Activated CD4-positive, alpha-beta memory T cell treated with anti-CD3 and anti-CD28 coated beads, Interleukin-2, amount 10 ng/mL, durations not matched to agents 7 days and 5 days (primary cell): ENCODE measurements around the gene REEP6. TPM values are rescaled to one million over a fixed set of nuclear protein-coding genes. Genes with fewer than 3 reads are reported as not detected.

Source experiments
- CTCF ChIA-PET: fragments of 350-600 bp; sonication (Branson Sonifier 250); formaldehyde crosslinking; loops from one replicate; lab custom pipeline; 2021; ENCODE audit warnings: antibody characterized with exemption, inconsistent platforms; lab: Charles Lee
- POLR2A ChIA-PET: fragments of 350-600 bp; sonication (Branson Sonifier 250); formaldehyde crosslinking; loops from one replicate; lab custom pipeline; 2021; ENCODE audit warnings: antibody characterized with exemption; lab: Charles Lee
- DNase-seq: peaks from one replicate; pipeline ENCODE4 v3.0.0-alpha.2; 2020
- H3K27ac Mint-ChIP-seq: one replicate; pipeline ENCODE4 v1.8.0; 2021; ENCODE audit warnings: mild to moderate bottlenecking, mixed read lengths
- H3K27me3 Mint-ChIP-seq: one replicate; pipeline ENCODE4 v1.8.0; 2021; ENCODE audit warnings: mixed read lengths
- H3K36me3 Mint-ChIP-seq: one replicate; pipeline ENCODE4 v1.8.0; 2021; ENCODE audit warnings: low read depth, mixed read lengths
- H3K4me1 Mint-ChIP-seq: one replicate; pipeline ENCODE4 v1.8.0; 2021; ENCODE audit warnings: mixed read lengths
- H3K4me3 Mint-ChIP-seq: one replicate; pipeline ENCODE4 v1.8.0; 2021; ENCODE audit warnings: mild to moderate bottlenecking, mixed read lengths
- H3K9me3 Mint-ChIP-seq: one replicate; pipeline ENCODE4 v1.8.0; 2021; ENCODE audit warnings: mixed read lengths
- total RNA-seq, 2 experiments: library from RNA; stranded (reverse); gene quantifications; one replicate each; pipeline ENCODE4 v1.2.3, GENCODE V29; 2021

Gene REEP6
- total RNA-seq, 2 experiments from 2014 or later, result 1.1 to 1.6 TPM

DNA sequence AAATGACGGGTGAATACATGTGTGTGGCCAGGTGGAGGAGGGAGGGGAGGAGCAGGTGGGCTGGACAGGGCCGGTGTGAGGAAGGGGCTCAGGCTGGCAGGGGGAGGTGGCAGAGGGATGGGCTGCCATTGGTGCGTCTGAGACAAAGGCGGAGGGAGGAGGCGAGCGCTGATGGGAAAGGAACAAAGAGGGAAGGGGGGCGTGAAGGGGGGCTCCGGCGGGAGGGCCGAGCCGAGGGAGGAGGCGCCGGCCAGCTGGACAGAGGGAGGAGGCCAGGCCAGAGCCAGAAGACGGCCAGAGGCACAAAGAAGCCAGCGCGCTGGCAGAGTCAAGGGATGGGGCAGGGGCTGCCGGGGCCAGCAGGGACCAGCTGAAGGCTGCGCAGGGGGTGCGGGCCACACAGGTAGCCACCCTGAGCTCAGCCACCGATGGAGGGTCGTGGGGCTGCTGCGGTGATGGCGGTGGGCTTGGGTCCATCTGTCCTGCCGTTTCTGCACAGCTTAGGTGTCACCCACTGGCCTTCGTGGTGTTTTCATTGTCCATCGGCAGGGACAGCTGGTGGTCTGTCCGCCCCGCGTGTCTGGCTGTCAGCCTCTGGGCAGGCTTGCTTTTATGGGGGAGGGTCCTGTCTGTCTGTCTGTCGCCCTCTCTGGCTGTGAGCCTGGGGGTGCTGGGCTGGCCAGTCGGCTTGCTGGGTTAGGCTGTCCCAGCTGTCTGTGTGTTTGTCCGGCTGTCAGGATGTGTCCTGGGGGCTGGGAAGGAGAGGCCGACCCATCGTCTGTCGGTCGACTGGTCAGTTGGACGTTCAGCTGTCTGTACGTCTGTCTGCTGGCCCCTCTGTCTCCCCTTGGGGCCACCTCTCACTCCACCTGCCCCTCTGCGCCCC, 38.8 kb upstream of the REEP6 start:
- Mint-ChIP-seq H3K9me3 (no peaks in the 10 kb centered on the region), H3K27me3 (peaks cover 60% of the 10 kb centered on the region), H3K4me1 (peaks cover 25% of the 10 kb centered on the region), H3K36me3 (no peaks in the 10 kb centered on the region), H3K4me3 (no peak overlapping the region), H3K27ac (no peak overlapping the region)
- ChIA-PET POLR2A (no interaction called here), CTCF (no interaction called here)
- DNase-seq, result no peak

DNA sequence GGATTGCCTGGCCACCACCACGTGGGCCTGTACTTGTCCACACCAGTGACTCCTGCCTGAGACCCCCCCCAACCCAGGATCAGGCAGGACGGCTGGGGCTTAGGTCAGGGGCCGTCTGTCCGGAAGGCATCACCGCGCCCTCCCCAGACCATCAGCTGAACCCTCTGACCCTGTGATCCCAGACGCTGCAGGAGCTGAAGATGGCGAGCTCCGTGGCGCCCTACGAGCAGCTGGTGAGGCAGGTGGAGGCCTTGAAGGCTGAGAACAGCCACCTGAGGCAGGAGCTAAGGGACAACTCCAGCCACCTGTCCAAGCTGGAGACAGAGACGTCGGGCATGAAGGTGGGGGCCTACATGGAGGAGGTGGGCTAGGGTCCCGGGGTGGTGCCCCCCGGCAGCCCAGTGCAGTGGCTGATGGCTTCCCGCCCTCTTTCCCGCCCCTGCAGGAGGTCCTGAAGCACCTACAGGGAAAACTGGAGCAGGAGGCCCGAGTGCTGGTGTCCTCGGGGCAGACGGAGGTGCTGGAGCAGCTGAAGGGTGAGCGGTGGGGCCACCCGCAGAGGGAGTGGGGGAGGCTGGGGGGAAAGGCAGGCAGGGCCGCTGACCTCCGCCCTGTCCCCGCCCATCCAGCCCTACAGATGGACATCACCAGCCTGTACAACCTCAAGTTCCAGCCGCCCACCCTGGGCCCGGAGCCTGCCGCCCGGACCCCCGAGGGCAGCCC, 38.0 kb upstream of the REEP6 start:
- Mint-ChIP-seq H3K9me3 (no peaks in the 10 kb centered on the region), H3K27ac (no peak overlapping the region), H3K27me3 (peaks cover 58% of the 10 kb centered on the region), H3K4me3 (no peak overlapping the region), H3K4me1 (peaks cover 21% of the 10 kb centered on the region), H3K36me3 (no peaks in the 10 kb centered on the region)
- ChIA-PET POLR2A (no interaction called here), CTCF (no interaction called here)
- DNase-seq, result no peak

DNA sequence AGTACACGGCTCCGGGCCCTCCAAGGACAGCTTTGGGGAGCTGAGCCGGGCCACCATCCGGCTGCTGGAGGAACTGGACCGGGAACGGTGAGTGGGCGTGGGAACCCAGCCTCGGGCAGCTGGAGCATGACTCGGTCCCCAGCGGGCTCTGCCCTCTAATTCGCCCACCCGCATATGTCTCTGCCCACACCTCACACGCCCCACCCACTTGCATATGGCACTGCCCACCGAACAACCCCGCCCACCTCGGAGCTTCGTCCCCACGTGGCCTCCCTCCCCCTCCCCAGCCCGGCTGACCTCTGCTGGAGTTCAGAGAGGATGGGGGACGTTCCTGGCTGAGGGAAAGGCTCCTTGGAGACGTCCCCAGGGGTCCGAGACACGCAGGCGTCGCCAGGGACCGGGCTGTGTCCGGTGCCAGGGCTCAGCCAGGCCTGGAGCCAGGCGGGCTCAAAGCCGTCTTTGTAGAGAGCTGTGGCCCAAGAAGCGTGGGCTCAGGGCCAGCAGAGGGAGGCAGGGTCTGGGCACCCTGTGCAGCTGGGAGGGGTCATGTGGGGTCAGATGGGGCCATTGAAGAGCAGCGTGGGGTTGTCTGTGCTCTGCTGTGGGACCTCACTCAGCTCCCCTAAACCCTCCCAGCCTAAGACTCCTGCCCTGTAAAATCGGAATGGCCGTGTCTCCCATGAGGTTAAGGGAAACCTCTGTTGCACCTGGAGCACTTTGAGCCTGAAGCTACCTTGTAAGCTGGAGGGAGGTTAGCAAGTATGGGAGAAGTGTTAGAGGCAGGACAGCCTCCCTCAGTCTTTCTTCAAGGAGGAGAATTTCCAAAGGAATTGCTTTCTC, 37.2 kb upstream of the REEP6 start:
- H3K4me1 Mint-ChIP-seq, result peaks cover 21% of the 10 kb centered on the region
- no peak for DNase-seq
- H3K27ac Mint-ChIP-seq, result no peak overlapping the region
- H3K4me3 Mint-ChIP-seq, result no peak overlapping the region
- ChIA-PET POLR2A (no interaction called here), CTCF (interaction anchor here (1.5 to 1.7 kb wide), 2 partner anchors 15 to 209 kb away, joined by 4 to 6 read pairs; no protein-coding TSS in a partner anchor)
- H3K27me3 Mint-ChIP-seq, result peaks cover 59% of the 10 kb centered on the region
- H3K9me3 Mint-ChIP-seq, result no peaks in the 10 kb centered on the region
- no peaks in the 10 kb centered on the region for H3K36me3 Mint-ChIP-seq

DNA sequence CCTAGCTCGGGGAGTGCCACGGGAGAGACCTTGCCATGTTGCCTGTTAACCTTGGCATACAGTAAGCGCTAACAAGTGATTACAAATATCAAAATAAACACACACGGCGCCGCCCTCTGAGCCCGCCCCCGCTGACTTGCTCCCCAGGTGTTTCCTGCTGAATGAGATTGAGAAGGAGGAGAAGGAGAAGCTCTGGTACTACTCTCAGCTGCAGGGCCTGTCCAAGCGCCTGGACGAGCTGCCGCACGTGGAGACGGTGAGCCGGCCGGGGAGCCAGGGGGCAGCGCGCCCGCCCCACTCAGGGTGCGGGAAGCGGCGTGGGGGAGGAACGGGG, 36.0 kb upstream of the REEP6 start:
- Mint-ChIP-seq H3K27ac (no peak overlapping the region), H3K4me1 (peaks cover 17% of the 10 kb centered on the region), H3K9me3 (no peaks in the 10 kb centered on the region), H3K4me3 (no peak overlapping the region), H3K27me3 (peaks cover 59% of the 10 kb centered on the region), H3K36me3 (no peaks in the 10 kb centered on the region)
- CTCF ChIA-PET, result interaction anchor here (1.4 to 1.7 kb wide), 3 partner anchors 9 to 210 kb away, joined by 4 to 6 read pairs (median 4); no protein-coding TSS in a partner anchor
- DNase-seq, result no peak
- POLR2A ChIA-PET, result interaction anchor here (0.6 to 1.6 kb wide), 3 partner anchors 11 to 18 kb away, joined by 3 to 7 read pairs (median 5); no protein-coding TSS in a partner anchor

DNA sequence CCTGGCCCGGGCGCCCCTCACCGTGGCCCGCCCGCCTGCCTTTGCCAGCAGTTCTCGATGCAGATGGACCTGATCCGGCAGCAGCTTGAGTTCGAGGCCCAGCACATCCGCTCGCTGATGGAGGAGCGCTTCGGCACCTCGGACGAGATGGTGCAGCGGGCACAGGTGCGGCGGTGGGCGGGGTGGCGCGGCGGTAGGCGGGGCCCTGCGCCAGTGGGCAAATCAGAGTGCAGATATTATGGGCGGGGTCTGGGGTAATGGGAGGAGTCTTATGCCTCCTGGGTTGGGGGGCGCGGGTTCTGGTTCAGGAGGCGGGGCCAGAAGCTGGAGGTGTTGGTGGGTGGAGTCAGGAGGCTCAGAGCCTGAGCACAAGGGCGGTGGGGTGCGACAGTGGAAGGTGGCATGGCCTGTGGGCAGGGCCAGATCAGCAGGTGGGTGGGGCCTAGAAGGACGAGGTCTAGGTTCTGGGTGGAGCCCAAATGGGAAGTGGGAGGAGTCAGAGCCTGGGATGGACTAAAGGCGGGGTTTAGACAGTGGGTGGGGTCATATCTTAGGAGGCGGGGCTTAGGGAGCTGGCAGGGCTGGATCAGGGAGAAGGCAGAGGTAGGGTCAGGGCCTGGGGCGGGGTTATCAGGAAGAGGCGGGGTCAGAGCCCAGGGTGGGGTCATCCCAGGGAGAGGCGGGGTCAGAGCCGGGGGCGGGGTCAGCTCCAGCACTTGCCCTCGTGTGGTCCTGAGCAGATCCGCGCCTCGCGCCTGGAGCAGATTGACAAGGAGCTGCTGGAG, 35.5 kb upstream of the REEP6 start:
- peaks cover 14% of the 10 kb centered on the region for H3K4me1 Mint-ChIP-seq
- DNase-seq, result peak; percentile 72
- ChIA-PET CTCF (interaction anchor here (1.4 to 1.7 kb wide), 3 partner anchors 10 to 211 kb away, joined by 4 to 6 read pairs (median 4); no protein-coding TSS in a partner anchor), POLR2A (interaction anchor here (0.6 to 1.6 kb wide), 4 partner anchors 10 to 18 kb away, joined by 3 to 7 read pairs (median 4); no protein-coding TSS in a partner anchor)
- peaks cover 55% of the 10 kb centered on the region for H3K27me3 Mint-ChIP-seq
- no peaks in the 10 kb centered on the region for H3K36me3 Mint-ChIP-seq
- H3K4me3 Mint-ChIP-seq, result no peak overlapping the region
- no peaks in the 10 kb centered on the region for H3K9me3 Mint-ChIP-seq
- no peak overlapping the region for H3K27ac Mint-ChIP-seq

DNA sequence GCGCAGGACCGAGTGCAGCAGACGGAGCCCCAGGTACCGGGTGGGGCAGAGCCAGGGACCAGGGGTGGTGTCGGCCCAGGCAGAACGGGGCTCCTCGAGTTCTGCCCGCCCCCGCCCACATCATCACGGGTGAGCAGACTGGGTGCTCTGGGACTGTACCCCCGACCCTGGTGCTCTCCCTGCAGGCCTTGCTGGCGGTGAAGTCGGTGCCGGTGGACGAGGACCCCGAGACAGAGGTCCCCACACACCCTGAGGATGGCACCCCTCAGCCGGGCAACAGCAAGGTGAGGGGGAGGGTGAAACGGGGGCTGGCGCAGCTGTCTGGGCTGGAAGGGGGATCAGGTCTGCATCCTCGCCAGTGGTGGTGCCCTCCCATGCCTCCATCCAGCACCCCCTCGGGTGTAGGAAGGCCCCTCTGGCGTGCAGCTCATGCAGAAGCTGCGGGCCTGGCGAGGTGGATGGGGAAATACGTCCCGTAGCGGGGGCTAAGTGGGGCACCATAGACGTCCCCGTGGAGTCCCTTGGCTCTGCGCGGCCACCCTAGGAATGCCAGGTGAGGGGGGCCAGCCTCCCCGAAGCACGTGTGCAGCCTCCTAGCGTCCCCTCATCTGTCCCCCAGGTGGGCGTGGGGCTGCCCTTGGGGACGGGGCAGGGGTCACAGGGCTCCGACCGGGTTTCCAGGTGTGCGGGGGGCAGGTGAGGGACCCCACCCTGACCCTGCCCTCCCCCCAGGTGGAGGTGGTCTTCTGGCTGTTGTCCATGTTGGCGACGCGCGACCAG, 34.7 kb upstream of the REEP6 start:
- POLR2A ChIA-PET, result interaction anchor here (1.2 to 1.6 kb wide), 3 partner anchors 10 to 15 kb away, joined by 4 to 7 read pairs (median 5); no protein-coding TSS in a partner anchor
- no peaks in the 10 kb centered on the region for H3K36me3 Mint-ChIP-seq
- peaks cover 47% of the 10 kb centered on the region for H3K27me3 Mint-ChIP-seq
- DNase-seq, result no peak
- H3K27ac Mint-ChIP-seq, result no peak overlapping the region
- no peak overlapping the region for H3K4me3 Mint-ChIP-seq
- no peaks in the 10 kb centered on the region for H3K9me3 Mint-ChIP-seq
- peaks cover 12% of the 10 kb centered on the region for H3K4me1 Mint-ChIP-seq
- CTCF ChIA-PET, result interaction anchor here (1.4 kb wide), 1 partner anchor 11 kb away, joined by 4 read pairs; no protein-coding TSS in a partner anchor

DNA sequence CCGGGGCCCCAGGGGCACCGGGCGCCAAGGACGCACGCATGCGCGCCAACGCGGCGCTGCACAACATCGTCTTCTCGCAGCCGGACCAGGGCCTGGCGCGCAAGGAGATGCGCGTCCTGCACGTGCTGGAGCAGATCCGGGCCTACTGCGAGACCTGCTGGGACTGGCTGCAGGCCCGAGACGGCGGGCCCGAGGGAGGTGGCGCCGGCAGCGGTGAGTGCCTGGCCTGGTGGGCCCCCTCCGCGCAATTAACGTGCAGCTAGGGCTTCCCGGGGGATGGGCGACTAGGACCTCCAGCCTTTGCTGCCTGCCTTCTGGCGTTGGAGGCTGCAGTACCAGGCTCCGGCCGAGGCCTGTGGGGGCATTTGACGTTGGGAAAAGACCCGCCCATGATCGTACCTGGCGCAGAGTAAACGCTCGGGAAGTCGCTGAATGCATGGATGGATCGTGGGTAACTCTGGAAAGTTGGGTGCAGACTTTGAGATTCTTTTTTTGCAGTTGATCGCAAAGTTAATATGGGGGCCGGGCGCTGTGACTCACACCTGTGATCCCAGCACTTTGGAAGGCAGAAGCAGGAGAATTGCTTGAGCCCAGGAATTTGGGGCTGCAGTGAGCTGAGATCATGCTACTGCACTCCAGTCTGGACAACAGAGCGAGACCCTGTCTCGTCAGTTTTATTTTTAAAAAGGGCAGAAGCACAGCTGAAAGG, 33.8 kb upstream of the REEP6 start:
- POLR2A ChIA-PET, result interaction anchor here (1.0 to 1.6 kb wide), 2 partner anchors 10 to 12 kb away, joined by 3 read pairs; no protein-coding TSS in a partner anchor
- H3K27ac Mint-ChIP-seq, result no peak overlapping the region

DNA sequence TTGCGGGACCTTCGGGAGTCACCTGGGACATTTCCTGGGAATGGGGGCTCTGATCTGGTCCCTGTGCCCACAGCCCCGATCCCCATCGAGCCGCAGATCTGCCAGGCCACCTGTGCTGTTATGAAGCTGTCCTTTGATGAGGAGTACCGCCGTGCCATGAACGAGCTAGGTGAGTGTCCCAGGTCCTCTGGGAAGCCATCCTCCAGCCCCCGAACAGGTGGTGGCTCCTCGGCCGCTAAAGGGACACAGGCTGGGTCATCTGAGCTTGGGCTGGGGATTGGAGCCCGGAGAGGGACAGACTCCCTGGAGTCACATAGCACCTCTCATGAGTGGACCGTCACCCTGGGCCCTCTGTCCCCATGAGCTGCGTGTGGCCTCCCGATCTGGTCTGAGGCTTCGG, 33.1 kb upstream of the REEP6 start:
- POLR2A ChIA-PET, result interaction anchor here (1.0 to 1.6 kb wide), 2 partner anchors 10 to 11 kb away, joined by 3 read pairs; no protein-coding TSS in a partner anchor
- Mint-ChIP-seq H3K4me1 (peaks cover 12% of the 10 kb centered on the region), H3K27me3 (peaks cover 39% of the 10 kb centered on the region), H3K27ac (no peak overlapping the region), H3K9me3 (no peaks in the 10 kb centered on the region), H3K4me3 (no peak overlapping the region), H3K36me3 (no peaks in the 10 kb centered on the region)
- no peak for DNase-seq
- CTCF ChIA-PET, result interaction anchor here (0.9 to 1.2 kb wide), 2 partner anchors 12 to 14 kb away, joined by 3 to 4 read pairs; no protein-coding TSS in a partner anchor

More for the DNA sequence above, 33.8 kb upstream of the REEP6 start:
- Mint-ChIP-seq H3K4me3 (no peak overlapping the region), H3K4me1 (peaks cover 12% of the 10 kb centered on the region), H3K36me3 (no peaks in the 10 kb centered on the region), H3K9me3 (no peaks in the 10 kb centered on the region), H3K27me3 (peaks cover 41% of the 10 kb centered on the region)
- no peak for DNase-seq
- CTCF ChIA-PET, result interaction anchor here (0.9 kb wide), 1 partner anchor 13 kb away, joined by 3 read pairs; no protein-coding TSS in a partner anchor

DNA sequence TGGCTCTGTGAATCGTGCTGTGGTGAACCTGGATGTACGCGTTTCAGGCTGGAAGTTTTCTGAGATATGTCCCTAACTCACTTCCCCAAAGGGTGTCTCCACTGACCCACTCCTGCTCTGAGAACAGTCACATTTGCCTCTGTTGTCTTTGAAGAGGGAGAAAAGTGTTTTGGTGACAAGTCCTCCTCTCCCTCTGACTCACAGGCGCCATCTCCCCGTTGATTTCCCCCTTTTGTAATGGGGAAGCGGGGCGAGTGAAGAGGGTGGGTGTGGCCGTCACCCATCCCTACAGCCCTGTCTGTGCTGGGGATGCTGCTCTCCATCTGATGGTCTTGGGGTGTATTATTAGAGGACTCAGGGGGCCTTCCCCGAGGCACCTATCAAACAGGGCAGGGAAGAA, 31.5 kb upstream of the REEP6 start:
- Mint-ChIP-seq H3K27ac (no peak overlapping the region), H3K4me1 (peaks cover 10% of the 10 kb centered on the region), H3K4me3 (no peak overlapping the region), H3K9me3 (no peaks in the 10 kb centered on the region), H3K27me3 (peaks cover 31% of the 10 kb centered on the region), H3K36me3 (no peaks in the 10 kb centered on the region)
- CTCF ChIA-PET, result no interaction called here
- no peak for DNase-seq
- POLR2A ChIA-PET, result no interaction called here

DNA sequence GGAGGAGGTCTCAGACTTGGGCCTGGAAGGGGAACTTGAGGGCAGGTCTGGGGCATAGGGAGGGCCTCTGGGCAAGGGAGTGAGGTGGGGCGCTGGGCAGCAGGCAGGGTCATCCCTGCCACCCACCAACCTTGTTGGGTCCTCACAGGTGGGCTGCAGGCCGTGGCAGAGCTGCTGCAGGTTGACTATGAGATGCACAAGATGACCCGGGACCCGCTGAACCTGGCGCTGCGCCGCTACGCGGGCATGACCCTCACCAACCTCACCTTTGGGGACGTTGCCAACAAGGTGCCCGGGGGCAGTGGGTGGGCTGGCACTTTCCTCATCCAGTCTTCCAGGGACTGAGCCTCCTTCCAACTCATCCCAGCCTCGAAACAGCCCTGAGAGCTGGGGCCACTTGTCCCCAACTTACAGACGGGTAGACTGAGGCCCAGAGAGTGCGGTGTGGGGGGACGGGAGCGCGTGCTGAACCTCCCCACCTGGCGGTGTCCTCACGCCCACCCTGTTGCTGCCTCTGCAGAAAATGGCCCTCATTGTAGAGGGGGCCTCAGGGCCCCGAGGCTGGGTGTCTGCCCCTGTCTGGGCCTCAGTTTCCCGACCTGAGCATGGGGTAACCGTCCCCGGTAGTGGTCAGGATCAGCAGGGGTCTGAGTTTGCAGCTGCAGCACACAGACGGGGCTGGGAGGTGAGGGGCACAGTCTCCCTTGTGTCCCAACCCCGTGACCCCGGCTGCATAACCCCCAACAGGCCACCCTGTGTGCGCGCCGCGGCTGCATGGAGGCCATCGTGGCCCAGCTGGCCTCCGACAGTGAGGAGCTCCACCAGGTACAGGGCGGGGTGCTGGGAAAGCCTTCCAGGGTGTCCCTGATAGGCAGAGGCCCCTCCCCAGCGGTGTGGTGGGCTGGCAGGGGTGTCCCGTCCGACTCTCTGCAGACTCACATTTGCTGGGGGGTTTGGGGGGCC, 30.7 kb upstream of the REEP6 start:
- Mint-ChIP-seq H3K36me3 (no peaks in the 10 kb centered on the region), H3K4me1 (peaks cover 6% of the 10 kb centered on the region), H3K4me3 (no peak overlapping the region), H3K27ac (no peak overlapping the region), H3K27me3 (peaks cover 27% of the 10 kb centered on the region), H3K9me3 (no peaks in the 10 kb centered on the region)
- DNase-seq, result no peak
- CTCF ChIA-PET, result no interaction called here
- POLR2A ChIA-PET, result no interaction called here
